ENCODE measurements around the gene APBA2.

- TF ChIP-seq CTCF (conservative IDR thresholded peaks at IDR 0.05; ENCODE audit: low read length) (no peak), EZH2phosphoT487 (IDR thresholded peaks at IDR 0.05; ENCODE audit: borderline replicate concordance) (no peak)
Observed at GRCh38 chr15:29056839-29057450, 171.2 kb downstream of the APBA2 start.
